Gastroesophageal sphincter (tissue), 4 donors: ENCODE data around the gene IQGAP3. TPM values are rescaled to one million over a fixed set of nuclear protein-coding genes. Genes with fewer than 3 reads are reported as not detected.

Source experiments
- ATAC-seq: fragments of 150-250 bp; one replicate; pipeline ENCODE4 v1.9.1; 2016; ENCODE audit warnings: mild to moderate bottlenecking, moderate library complexity
- H3K27ac ChIP-seq, 4 donors: fragments of 200-600 bp; sonication (generic) in 3 of 4; 1 replicate in 3 of 4; 2 replicates in 1 of 4; pipeline ENCODE4 v1.5.1; 2016 to 2019
- H3K27me3 ChIP-seq: fragments of 200-600 bp; sonication (generic); one replicate; pipeline ENCODE4 v1.5.1; 2019
- H3K36me3 ChIP-seq, 2 donors: fragments of 200-600 bp; sonication (generic); one replicate each; pipeline ENCODE4 v1.5.1; 2019; ENCODE audit warnings: control low read depth in 1 of 2
- H3K4me1 ChIP-seq, 3 donors: fragments of 200-600 bp; sonication (generic); 1 replicate in 2 of 3; 2 replicates in 1 of 3; pipeline ENCODE4 v1.5.1; 2016 to 2019; ENCODE audit warnings: control low read depth in 2 of 3
- H3K4me3 ChIP-seq, 2 donors: fragments of 200-600 bp; sonication (generic); one replicate each; pipeline ENCODE4 v1.5.1; 2019; ENCODE audit warnings: mild to moderate bottlenecking in 1 of 2, moderate library complexity in 1 of 2
- H3K9me3 ChIP-seq, 3 donors: fragments of 200-600 bp; sonication (generic); one replicate each; pipeline ENCODE4 v1.5.1; 2017 to 2019; ENCODE audit warnings: control low read depth in 2 of 3
- EP300 ChIP-seq: sonication (generic); formaldehyde crosslinking; IDR thresholded peaks from one replicate; pipeline ENCODE4 v1.6.1; 2017; ENCODE audit warnings: antibody characterized with exemption, mild to moderate bottlenecking
- POLR2A ChIP-seq, 2 donors: fragments of 450-650 bp; IDR thresholded peaks; one replicate each; pipeline ENCODE4 v1.6.1; 2017; ENCODE audit warnings: antibody characterized with exemption in 2 of 2, mild to moderate bottlenecking in 2 of 2, moderate library complexity in 1 of 2
- POLR2AphosphoS5 ChIP-seq: sonication (generic); formaldehyde crosslinking; IDR thresholded peaks from one replicate; pipeline ENCODE4 v1.6.1; 2017; ENCODE audit warnings: antibody characterized with exemption
- WGBS, 2 donors: methylation state at CpG; one replicate each; pipeline ENCODE4 v1.1.5; 2018; ENCODE audit warnings: low coverage in 1 of 2; 5-methylcytosine and 5-hydroxymethylcytosine counted together
- total RNA-seq, 4 donors: library from RNA; depleted of rRNA; stranded (reverse); fragments of >200 nt; gene quantifications; one replicate each; pipeline ENCODE4 v1.1.0, GENCODE V29; 2016
- TF ChIP-seq, protein P1 (sequence below), 4 experiments: fragments of 200-600 bp in 2 of 4; fragments of 450-650 bp in 2 of 4; sonication (generic) in 1 of 4; IDR thresholded peaks; one replicate each; pipeline ENCODE4 v1.5.1; 2017 to 2019; ENCODE audit warnings: antibody characterized with exemption in 4 of 4, mild to moderate bottlenecking in 2 of 4, moderate library complexity in 2 of 4

The IQGAP3 gene
- total RNA-seq, 4 donors from 2014 or later: 0.27 to 0.58 (median 0.42) TPM; not detected in 1

DNA sequence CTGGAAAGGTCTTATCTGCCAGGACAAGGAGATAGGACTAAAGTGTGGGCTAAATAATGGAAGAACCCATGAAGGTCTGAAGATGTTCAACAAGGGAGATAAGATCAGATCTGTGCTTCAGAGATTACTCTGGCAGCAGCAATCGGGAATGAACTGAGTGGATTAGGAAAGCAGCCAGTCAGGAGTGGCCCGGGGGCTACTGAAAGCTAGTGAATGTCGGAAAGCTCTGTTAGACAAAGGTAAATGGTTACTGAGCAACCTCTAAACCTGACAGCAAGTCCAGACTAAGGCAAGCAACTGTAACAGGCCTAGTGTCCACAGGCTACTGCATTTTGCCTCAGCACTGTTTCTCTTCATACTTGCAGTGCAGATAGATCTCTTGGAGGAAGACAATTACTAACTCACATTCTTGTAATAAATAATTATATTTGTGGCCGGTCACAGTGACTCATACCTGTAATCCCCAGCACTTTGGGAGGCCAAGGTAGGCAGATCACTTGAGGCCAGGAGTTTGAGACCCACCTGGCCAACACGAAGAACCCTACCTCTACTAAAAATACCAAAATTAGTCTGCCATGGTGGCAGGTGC is 12.5 kb downstream of the IQGAP3 start:
- no peaks in the 10 kb centered on the region for H3K36me3 ChIP-seq
- H3K4me1 ChIP-seq: peaks cover 0 to 11% (median 0%) of the 10 kb centered on the region in 3 donors
- TF ChIP-seq POLR2AphosphoS5 (no peak), EP300 (no peak)
- TF ChIP-seq, protein P1, sequence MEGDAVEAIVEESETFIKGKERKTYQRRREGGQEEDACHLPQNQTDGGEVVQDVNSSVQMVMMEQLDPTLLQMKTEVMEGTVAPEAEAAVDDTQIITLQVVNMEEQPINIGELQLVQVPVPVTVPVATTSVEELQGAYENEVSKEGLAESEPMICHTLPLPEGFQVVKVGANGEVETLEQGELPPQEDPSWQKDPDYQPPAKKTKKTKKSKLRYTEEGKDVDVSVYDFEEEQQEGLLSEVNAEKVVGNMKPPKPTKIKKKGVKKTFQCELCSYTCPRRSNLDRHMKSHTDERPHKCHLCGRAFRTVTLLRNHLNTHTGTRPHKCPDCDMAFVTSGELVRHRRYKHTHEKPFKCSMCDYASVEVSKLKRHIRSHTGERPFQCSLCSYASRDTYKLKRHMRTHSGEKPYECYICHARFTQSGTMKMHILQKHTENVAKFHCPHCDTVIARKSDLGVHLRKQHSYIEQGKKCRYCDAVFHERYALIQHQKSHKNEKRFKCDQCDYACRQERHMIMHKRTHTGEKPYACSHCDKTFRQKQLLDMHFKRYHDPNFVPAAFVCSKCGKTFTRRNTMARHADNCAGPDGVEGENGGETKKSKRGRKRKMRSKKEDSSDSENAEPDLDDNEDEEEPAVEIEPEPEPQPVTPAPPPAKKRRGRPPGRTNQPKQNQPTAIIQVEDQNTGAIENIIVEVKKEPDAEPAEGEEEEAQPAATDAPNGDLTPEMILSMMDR (IDR thresholded peaks at IDR 0.05): no peak
- H3K27ac ChIP-seq: no peak overlapping the region
- no peak overlapping the region for H3K4me3 ChIP-seq
- no peak for ATAC-seq
- H3K9me3 ChIP-seq: no peaks in the 10 kb centered on the region
- whole genome bisulfite sequencing, 2 donors: 66 to 72% methylated on average over 3 to 5 of the region's 5 CpGs
- no peaks in the 10 kb centered on the region for H3K27me3 ChIP-seq

DNA sequence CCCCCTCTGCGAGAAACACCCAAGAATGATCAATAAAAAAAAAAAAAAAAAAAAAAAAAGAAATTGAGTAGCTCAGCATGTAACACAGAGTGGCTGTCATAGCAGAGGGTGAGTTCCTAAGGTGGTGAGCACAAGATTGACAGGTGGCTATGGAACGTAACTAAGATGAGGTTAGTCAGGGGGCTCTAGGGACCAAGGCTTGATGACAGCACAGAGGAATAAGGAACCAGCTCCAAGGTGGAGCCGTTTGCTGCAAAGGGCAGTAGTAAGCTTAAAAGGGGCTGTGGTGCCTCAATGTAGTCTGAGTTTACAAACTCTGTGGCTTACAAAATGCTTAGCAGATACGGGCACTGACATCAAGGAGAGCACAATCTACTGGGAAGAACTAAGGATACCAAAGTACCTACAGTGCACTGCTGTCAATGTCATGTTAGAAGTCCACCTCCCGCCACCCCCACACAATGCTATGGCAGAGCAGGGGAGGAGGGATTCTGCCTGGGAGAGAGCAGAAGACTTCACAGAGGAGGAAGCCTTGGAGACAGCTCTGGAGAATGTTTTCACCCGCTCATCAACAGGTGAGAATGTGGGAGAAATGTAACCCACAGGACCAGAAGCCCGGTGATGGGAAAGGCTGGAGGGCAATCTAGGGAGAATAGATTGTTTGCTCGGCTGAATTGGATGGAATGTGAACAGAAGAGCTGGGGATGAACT is 13.1 kb downstream of the IQGAP3 start:
- WGBS, 2 donors: 77 to 87% methylated on average over 4 to 6 of the region's 8 CpGs
- H3K36me3 ChIP-seq: no peaks in the 10 kb centered on the region
- TF ChIP-seq EP300 (no peak), POLR2A (IDR thresholded peaks at IDR 0.05) (no peak), POLR2AphosphoS5 (no peak)
- TF ChIP-seq, protein P1 (IDR thresholded peaks at IDR 0.05): no peak
- H3K4me1 ChIP-seq: peaks cover 0 to 11% (median 0%) of the 10 kb centered on the region in 3 donors
- no peaks in the 10 kb centered on the region for H3K9me3 ChIP-seq
- no peak for ATAC-seq
- no peak overlapping the region for H3K4me3 ChIP-seq
- H3K27me3 ChIP-seq: no peaks in the 10 kb centered on the region
- no peak overlapping the region for H3K27ac ChIP-seq

DNA sequence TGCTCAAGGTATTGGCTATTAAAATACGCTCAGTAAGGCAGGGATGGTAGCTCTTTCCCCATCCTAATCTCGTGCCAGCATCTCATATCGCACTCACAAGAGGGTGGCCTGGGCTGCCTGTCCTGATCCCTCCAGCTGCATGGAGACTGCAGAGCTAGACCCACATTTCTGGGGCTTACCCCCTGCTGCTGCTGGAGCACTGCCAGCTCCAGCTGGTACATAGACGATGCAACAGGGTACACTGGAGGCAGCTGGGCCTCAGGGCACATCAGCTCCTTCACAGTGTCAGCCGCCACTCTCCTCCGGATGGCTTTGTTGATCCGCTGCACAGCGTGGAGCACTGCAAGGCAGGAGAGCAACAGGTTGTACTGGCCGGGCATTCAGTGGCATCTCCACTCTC is 16.0 kb downstream of the IQGAP3 start:
- TF ChIP-seq, protein P1 (IDR thresholded peaks at IDR 0.05): no peak
- TF ChIP-seq POLR2AphosphoS5 (no peak), POLR2A (IDR thresholded peaks at IDR 0.05) (no peak), EP300 (no peak)
- H3K36me3 ChIP-seq: no peaks in the 10 kb centered on the region
- H3K9me3 ChIP-seq: no peaks in the 10 kb centered on the region
- H3K4me3 ChIP-seq: no peak overlapping the region
- ATAC-seq: no peak
- no peaks in the 10 kb centered on the region for H3K27me3 ChIP-seq
- H3K27ac ChIP-seq: no peak overlapping the region
- WGBS, 2 donors: 0 to 89% methylated on average over 1 to 5 of the region's 9 CpGs
- H3K4me1 ChIP-seq: peaks cover 0 to 25% (median 0%) of the 10 kb centered on the region in 3 donors

DNA sequence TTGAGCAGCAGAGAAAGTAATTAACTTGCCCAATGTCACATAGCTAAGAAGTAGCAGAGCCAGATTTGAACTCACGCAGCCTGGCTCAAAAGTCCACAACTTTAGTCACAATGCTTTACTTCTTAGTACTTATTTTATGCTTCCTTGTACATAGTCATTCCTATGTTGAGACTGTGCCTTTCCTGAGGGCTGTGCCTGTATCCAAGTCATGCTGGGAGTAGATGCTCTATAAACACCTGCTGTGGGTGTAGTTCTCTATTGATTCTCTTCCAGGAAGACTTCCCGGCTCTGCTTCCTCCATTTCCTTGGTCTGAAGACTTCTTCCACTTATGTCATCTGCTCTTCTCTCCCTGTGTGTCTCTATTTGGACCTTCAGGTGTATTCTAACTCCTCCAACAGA is 16.6 kb downstream of the IQGAP3 start:
- H3K27me3 ChIP-seq: no peaks in the 10 kb centered on the region
- no peaks in the 10 kb centered on the region for H3K36me3 ChIP-seq
- H3K4me1 ChIP-seq: peaks cover 0 to 22% (median 0%) of the 10 kb centered on the region in 3 donors
- H3K9me3 ChIP-seq: no peaks in the 10 kb centered on the region
- ATAC-seq: no peak
- H3K4me3 ChIP-seq: no peak overlapping the region
- 25 to 44% methylated on average over 1 to 2 of the region's 2 CpGs for WGBS, 2 donors
- TF ChIP-seq POLR2AphosphoS5 (no peak), POLR2A (IDR thresholded peaks at IDR 0.05) (no peak), EP300 (no peak)
- TF ChIP-seq, protein P1 (IDR thresholded peaks at IDR 0.05): no peak
- no peak overlapping the region for H3K27ac ChIP-seq

DNA sequence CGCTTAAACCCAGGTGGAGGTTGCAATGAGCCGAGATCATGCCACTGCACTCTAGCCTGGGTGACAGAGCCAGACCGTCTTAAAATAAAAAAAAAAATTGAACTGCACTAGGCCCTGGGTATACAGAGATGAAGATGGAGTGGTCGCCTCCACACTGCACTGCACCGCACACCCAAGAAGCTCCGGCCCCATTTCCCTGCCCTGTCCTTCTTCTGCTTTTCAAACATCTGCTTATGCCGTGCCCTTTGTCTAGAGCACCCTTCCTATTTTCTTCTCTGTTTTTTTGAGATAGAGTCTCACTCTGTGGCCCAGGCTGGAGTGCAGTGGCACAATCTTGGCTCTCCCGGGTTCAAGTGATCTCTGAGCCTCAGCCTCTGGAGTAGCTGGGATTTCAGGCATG is 17.4 kb downstream of the IQGAP3 start:
- Histone ChIP-seq H3K4me3 (no peak overlapping the region), H3K36me3 (no peaks in the 10 kb centered on the region), H3K27me3 (no peaks in the 10 kb centered on the region), H3K27ac (no peak overlapping the region), H3K9me3 (no peaks in the 10 kb centered on the region), H3K4me1 (peaks cover 0 to 14% (median 0%) of the 10 kb centered on the region in 3 donors)
- TF ChIP-seq POLR2A (IDR thresholded peaks at IDR 0.05) (no peak), POLR2AphosphoS5 (no peak), EP300 (no peak)
- TF ChIP-seq, protein P1 (IDR thresholded peaks at IDR 0.05): no peak
- WGBS, 2 donors: 75 to 88% methylated on average over 6 to 7 of the region's 8 CpGs
- ATAC-seq: no peak
